Midbrain (tissue), 1 donor: ENCODE results near the gene DNAJC5.
A peak's percentile ranks its signal among the peaks of the same experiment; 100 is the strongest.
"Not testable (repeated sequence)": the region's sequence is repeated elsewhere in the genome, so short reads cannot be mapped to it uniquely, and the experiment has no call there.

Experiments
- DNase-seq: peaks from one replicate; lab custom pipeline; 2025; lab: John Stamatoyannopoulos, UW

DNAJC5 gene, protein sequence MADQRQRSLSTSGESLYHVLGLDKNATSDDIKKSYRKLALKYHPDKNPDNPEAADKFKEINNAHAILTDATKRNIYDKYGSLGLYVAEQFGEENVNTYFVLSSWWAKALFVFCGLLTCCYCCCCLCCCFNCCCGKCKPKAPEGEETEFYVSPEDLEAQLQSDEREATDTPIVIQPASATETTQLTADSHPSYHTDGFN

DNA sequence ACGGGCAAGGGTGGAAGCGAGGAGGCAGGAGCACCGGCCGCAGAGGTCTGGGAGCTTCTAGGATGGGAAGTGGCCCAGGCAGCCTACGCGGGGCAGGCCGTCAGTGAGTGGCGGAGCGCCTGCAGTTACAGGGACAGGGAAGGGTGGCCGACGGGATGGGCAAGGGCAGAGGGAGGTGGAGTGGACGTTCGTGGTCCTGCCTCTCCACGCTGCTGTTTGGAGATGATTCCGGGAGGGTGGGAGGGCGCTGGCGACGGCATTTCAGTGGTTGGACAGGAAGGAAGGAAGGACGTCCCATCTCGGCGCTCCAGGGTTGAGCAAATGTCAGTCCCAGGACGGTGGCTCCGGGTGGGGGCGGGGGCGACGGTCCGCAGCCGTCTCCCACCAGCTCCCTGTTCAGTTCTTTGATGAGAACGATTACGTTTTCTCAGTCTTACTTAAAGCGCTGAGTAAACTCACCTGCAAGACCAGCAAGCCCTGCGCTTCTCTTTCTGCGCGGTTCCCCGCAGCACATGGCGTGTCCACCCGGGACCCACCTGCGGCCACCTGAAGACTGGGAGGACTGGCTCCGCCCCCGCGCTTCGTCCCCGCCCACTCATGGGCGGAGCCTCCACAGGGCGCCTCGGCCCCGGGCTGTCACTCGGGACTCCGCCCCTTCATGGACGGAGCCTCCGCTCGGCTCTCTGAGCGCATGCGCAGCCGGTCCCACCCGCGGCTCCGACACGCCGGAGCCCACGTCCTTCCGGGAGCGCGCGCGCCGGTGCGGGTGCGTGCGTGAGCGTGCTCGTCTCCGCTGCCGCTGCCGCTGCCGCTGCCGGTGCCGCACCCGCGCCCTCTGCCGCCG lies at the start of gene DNAJC5:
Gene DNAJC5 (plus strand): TSS at position 769 of the 844 bp plus-strand sequence. CDS start 33,220 bp downstream, outside the sequence.
- DNase-seq: peak; percentile 96

DNA sequence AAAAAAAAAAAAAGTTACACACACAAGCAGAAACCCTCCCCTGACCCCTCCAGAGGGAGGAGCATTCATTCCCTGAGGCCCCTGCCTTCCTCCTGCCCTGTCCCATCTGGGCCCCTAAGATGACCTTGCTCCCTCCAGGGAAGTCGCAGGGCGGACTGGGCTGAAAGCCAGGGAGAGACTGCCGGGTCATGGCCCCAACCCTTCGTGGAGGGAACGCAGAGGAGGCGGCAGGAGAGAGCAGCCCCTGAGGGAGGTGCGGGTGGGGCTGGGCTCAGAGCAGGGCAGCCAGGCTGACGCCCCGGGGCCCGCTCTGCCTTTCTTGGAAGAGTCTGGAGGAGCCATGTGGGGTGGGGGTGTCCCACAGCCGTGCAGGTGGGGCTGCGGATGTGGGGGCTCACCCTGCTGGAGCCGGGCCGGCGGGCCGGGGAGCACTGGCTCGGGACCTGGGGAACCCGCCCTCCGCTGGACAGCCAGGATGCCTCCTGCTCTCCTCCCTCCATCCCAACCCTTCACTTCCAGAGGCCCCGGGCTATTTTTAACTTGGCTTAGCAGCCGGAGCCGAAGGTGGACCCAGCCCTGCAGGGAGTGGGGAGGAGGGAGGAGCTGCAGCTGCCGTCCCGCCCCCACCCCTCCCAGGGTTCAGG lies 48.7 kb upstream of the DNAJC5 start:
- DNase-seq: no peak

DNA sequence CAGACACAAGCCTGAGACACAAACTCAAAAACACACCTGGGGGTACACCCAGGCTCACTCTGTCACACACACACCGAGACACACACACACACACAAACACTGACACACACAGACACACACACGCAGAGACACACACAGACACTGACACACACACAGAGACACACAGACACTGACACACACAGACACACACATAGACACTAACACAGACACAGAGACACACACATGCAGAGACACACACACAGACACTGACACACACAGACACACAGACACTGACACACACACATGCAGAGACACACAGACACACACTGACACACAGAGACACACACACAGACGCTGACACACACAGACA lies 48.1 kb upstream of the DNAJC5 start:
- DNase-seq: no peak

DNA sequence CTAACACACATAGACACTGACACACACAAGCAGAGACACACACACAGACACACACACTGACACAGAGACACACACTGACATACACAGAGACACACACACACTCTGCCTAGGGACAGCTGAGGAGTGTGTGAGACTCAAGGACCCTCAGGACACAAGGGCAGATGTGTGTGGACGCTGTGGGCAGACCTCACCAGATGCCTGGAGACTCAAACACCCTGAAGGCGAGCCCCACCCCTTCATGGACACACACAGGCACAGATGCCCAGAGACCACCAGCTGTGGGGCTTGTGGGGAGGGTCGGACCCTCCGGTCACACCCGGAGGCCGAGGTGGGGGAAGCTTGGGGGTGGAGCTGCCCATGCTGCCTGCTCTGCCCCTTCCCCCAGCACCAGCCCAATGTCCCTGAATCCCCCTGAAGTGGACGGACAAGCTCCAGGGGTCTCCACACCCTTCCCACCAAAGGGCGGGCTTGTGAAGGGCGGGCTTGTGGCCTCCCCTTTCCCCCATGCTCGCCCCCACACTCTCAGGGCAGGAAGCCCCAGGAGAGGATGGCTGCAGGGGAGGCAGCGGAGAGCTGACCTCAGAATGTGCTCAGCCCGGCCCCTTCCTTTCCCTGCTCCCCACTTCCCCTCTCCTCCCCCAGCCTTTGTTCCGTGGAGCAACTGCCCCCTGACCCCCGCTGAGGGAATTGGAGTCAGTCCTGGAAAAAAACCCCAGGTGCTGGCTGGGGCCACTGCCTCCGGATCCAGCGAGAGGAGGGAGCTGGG lies 47.5 kb upstream of the DNAJC5 start:
- DNase-seq: no peak

DNA sequence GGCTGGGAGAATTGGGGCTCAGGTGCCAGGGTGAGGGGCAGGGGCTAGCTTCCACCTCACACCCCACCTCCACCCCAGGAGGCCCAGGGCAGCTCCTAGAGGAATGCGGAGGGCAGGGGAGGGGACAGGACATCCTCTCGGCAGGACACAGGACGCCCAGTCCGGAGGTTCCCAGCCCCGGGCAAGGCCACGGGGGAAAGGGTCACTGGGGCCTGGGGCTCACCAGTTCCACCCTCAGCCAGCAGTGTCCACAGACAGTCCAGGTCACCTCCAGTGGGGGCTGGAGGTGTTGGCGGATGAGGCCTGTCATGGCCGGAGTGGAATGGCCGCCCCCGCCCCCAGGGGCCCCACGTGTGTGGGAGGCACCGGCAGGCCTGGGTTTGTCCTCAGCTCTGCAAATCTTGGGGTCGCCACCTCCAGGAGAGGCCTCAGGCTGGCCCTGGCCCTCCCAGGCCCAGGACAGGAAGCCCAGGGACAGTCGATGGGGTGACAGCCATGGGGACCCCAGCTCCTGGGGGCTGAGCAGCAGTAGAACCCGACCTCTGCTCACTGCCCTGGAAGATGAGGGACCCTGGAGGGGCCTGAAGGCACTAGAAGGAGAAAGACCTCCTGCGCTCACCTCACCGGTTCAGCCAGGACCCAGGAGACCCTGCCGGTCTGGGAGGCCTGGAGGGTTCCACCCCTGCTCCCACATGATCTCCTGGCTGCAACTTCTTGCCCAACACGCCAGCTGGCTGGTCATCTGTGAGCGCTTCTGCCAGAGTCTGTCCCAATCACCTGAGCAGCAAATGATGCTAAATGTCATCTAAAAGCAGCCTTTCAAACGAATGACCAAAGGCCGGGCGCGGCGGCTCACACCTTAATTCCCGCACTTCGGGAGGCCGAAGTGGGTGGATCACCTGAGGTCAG lies 46.7 kb upstream of the DNAJC5 start:
- no peak for DNase-seq

DNA sequence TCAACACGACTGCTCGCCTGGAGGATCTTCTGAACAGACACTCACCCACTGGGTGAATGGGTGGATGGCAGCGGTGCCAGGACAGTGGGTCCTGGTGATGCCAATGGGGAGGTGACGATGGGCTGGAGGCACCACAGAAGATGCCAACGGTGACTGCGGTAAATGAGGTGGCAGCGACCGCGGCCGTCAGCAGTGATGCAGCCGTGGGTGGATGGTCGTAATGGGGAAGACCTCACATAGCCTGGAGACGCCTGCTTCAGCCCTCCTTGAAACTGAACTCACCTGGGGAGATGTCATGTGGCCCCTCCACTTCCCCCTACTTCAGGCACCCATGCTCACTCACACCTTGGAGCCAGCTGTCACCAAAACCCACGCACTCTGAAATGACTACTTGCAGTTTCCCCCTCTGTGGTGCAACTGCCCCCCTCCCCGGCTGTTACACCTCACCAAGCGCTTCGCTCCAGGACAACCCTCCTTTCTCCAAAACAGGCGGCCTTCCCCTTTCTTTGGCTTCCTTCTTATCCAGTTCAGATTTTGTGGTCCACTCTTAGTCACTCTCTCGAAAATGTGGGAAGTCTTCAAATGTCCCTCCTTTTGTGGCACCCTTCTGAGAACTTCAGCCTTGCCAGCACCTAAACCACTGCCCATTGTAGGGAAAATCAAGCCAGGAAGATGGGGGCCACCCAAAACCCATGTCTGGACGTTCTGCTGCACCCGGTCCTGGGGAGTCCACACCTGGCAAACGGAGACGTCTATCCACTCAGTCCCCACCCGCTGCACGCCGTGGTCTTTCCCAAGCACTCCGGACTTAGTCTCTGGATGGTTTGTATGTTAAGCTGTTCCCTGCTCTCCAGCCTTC lies 44.0 kb upstream of the DNAJC5 start:
- DNase-seq: no peak

DNA sequence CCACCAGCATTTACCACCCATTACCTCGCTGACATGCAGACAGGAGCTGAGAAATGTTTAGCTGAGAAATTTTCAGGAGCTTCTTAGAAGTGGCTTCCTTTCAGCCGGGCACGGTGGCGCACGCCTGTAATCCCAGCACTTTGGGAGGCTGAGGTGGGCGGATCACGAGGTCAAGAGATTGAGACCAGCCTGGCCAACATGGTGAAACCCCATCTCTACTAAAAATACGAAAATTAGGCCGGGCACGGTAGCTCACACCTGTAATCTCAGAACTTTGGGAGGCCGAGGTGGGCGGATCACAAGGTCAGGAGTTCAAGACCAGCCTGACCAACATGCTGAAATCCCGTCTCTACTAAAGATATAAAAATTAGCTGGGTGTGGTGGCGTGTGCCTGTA lies 43.4 kb upstream of the DNAJC5 start:
- not testable (repeated sequence) for DNase-seq

DNA sequence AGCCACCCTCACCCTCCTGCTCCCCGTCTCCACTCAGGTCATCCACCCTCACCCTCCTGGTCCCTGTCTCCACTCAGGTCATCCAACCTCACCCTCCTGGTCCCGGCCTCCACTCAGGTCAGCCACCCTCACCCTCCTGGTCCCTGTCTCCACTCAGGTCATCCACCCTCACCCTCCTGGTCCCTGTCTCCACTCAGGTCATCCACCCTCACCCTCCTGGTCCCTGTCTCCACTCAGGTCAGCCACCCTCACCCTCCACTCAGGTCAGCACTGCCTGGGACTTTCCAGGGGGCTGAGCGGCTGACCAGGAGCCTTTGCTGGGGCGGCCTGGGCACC lies 41.2 kb upstream of the DNAJC5 start:
- not testable (repeated sequence) for DNase-seq

DNA sequence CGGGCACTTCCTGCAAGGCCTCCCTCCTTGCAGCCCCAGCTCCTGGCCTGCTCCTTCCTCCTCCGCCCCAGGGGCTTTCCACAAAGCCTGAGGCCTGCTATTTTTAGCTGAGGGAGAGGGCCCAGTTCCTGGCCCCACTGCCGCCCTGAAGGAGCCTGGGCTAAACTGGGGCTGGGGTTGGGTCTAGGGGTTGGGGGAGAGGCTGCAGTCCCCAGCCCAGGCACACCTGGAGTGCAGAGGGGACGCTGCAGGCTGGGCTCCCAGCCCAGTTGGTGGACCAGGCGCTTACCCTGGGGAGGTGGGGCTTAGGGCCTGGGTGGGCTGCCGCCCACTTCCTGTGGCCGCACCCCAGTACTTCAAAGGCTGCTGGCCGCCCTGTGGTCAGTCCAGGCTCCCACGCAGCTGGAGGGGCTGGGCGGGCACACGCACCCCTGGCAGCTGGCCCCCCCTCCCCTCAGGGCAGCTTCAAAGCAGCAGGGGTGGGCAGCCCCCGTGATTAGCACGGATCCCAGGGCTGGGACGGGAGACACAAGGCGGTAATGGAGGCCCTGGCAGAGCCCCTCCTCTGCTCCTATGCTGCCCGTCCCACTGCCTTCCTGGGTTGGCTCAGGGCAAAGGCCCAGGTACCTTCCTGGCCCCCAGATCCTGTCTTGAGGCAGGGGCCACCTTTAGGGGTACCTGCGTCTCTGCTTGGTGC lies 40.7 kb upstream of the DNAJC5 start:
- DNase-seq: no peak

DNA sequence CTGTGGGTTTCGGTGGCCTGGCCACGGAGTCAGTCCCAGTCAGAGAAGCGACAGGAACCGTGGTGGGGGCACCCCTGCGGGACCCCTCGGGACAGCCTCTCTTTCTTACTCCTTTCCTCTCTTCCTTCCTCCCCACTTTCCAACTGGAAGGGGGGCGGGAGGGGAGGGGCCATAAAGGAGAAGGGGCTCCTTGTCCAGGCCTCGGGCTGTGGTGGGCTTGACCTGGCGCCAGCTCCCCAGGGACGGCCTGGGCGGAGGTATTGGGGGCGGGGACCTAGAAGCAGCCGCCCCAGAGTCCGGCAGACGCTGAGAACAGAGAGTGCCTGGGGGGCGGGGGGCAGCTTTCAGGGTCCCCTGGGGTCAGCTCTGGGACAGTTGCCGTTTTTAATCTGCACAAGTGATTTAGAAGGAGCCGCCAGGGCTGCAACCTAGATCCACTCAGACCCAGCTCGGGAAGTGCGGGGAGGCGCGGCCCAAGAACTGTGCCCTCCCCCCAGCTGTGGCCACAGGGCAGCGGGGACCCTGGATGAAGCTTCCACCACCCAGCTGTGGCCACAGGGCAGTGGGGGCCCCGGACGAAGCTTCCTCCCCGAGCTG lies 40.1 kb upstream of the DNAJC5 start:
- DNase-seq: no peak

DNA sequence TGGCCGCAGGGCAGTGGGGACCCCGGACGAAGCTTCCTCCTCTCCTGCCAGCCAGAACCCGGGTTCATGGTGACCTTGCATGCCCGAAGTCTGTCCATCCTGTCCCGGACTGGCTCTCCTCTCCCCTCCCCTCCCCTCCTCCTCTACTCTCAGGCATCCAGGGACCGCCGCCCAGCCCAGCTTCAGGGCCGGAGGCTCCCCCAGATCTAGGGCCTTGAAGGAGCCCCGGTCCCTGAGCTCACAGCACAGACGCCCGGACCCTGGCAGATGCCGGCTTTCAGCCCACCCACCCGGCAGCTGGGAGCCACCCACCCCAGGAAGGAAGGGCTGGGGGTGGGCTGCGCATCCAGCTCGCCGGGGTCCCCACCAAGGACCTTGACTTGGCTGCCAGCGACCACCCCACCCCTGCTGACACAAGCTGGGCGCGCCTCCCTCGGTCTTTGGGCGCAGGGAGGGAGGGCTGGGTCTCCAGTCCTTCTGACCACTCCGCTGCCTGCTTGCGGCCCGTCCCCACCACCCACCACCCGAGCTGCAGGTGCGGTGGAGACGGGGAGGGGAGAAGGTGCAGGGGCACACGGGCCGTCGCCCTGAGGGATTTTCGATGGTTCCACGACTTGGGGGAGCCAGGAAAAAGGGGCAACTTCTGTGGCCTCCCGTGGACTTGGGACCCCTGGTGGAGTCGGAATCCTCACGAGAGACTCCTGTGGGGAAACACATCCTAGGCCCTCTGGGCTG lies 39.4 kb upstream of the DNAJC5 start:
- DNase-seq: no peak

DNA sequence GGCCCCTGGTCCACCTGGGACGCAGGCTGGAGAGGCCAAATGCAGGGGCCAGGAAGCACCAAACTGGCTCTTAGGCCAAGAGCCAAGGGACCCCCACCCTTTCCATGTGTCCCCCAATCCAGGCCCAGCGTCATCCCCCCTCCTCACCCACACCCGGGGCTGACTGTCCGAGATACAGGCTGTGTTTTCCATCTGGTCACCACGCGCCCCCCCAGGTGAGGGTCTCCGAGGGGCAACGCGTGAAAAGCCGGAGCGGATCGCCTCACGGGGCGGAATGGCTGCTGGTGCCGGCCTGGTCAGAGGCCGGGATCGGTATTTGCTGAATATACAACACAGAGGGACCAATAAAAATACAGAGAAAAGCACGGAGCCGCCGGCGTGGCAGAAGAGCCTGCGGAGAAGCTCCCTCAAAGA lies 38.8 kb upstream of the DNAJC5 start:
- DNase-seq: no peak

DNA sequence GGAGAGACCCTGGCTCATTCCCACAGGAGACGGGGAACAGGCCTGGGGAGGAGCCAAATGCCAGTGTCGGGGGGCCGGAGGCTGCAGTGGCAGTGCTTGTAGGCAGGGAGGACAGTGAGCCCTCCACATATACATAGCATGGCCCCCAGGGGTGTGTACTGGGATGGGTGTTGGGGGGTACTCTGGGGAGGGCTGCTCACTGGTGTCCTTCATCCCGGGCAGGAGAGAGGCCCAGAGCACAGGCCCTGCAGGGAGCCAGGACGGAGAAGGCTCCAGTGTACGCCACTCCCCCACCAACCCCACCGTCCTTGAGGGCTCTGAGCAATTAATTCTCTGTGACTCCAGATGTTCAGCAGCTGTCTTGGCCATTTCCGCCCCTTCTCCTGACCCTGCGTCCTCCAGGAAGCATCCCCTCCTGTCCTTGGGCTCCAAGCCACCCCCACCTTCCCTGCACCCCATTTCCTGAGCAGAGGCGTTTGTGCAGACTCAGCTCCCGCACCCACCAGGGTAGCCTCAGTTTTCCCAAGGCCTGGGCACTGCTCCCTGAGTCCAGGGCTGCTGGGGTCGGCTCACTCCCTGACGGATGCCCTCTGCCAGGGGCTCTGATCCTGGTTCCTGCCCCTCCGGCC lies 37.0 kb upstream of the DNAJC5 start:
- DNase-seq: no peak

DNA sequence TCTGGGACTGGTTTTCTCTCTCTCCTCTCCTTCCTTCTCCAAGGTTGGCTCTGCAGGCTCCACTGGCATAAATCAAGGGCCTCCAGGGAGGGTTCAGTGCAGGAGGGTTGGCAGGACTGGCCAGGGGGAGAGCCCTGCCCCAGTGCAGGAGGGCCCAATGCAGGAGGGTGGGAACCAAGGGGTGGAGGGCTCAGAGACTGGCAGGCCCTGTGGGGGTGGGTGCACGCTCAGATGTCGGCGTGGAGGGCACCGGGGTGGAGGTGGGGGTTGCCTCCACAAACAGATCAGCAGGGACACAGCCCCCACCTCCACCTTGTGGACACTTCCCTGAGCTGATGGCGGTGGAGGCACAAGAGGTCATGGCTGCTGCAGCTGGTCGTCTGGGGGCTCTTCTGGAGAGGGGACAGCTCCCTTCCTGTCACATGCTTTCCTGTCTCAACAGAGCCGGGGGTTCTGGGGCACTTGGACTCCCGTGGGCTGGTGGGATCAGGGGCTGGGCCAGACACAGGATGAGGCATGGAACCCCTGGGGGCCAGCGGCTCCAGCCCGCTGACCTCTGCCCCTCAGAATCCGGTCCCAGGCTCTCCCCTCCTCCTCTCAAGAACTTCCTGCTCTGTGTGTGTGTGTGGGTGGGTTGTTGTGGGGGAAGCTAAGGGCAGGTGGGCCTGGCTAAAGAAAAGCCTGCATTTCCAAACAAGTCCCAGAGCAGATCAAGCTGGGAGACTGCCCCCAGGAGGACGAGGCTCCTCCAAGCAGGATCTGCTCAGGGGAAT lies 36.3 kb upstream of the DNAJC5 start:
- DNase-seq: no peak

DNA sequence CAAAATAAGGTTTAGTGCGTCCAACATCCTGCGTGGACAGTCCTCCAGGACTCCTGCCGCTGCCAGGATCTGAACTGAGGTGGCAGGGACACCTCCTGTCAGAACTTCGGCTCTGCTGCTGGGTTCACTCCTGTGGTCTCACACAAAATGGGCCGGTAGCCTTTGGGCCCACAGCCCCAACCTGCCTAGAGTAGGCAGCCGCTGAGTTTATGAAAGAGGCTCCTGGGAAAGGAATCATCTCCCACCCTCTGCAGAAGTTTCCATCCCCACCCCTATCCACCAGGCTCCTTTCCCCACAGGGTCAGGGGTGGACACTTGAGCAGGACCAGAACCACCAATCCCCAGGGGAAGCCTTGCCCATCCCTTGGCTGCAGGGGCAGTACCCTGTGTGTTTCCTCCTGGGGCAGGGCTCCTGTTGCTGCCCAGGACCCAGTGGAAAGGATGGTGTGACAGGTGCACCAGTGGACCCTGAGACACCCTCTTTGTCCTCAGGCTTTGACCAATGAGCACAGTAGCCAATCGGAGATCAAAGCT lies 35.7 kb upstream of the DNAJC5 start:
- DNase-seq: no peak

DNA sequence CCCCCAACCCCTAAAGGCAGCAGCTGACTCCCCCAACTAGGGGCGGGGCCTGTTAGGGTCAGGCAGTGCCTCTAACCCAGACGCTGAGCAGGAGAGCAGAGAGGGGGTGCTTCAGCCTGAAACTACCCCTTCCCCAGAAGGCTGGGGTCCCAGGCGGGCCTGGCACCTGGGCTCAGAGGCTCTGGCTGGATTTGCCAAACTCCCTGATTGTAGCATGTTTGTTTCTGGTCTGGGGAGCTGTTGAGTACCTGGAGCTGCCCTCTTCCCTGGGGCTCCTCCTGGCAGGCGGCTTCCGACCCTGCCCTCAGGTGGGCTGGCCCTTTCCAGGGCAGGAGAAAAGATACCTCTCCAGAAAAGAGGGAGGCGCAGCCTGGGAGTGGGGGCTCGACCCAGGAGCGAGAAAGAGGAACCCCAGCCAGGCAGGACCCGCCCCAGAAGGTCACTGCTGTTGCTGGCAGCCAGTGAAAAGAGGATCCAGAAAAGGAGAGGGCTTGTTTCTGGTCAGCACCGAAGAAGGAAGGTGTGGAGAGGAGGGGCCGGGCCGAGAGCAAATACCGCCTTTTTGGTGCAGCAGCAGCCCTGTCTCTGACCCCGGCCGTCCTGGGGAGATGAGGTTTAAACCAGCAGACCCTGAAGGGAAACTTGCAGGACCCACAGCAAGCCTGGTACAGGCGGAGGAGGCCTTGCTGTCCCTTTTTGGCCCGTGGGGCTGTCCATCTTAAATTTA lies 34.4 kb upstream of the DNAJC5 start:
- DNase-seq: no peak
